ENCODE results near the gene GMPPA.
A peak's percentile ranks its signal among the peaks of the same experiment; 100 is the strongest.

The GMPPA gene

DNA sequence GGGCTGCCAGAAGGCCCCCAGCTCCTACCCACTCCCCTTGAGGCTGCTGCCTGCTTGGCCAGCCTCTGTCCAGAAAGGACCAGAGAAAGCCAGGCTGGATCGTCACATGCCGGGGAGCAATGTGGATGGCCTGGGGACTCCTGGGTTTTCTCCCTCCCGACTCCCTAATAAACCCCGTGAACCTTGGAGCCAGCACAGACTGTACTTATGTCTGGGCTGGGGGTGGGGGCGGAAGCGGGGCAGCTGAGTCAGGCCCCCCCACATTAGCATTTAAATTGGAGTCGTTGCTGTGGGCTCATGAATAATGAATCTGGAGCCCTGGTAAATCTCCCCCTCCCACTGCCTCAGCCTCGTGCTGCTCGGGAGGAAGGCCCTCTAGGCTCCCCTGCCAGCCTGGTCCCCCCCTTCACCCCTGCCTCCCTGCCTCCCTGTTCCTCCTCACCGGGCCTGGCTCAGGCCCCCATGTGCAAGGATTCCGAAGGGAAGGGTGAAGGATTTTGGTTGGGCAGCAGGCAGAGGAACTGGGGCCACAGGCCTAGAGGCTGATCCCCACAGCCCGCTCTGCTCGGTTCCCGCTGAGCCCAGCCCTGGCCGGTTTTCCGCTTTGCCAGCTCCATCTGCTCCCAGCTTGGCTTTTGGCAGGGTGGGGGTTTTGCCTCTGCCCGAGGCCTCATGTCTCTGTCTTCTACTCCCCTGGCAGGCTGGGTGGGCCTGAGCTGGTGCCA is 8.3 kb downstream of the GMPPA start:
- no peak for DNase-seq

GRCh38 chr2:219507581-219508443 is 9.1 kb downstream of the GMPPA start:
- DNase-seq = no peak

GRCh38 chr2:219508444-219508734 is 9.7 kb downstream of the GMPPA start:
- no peak for DNase-seq

DNA sequence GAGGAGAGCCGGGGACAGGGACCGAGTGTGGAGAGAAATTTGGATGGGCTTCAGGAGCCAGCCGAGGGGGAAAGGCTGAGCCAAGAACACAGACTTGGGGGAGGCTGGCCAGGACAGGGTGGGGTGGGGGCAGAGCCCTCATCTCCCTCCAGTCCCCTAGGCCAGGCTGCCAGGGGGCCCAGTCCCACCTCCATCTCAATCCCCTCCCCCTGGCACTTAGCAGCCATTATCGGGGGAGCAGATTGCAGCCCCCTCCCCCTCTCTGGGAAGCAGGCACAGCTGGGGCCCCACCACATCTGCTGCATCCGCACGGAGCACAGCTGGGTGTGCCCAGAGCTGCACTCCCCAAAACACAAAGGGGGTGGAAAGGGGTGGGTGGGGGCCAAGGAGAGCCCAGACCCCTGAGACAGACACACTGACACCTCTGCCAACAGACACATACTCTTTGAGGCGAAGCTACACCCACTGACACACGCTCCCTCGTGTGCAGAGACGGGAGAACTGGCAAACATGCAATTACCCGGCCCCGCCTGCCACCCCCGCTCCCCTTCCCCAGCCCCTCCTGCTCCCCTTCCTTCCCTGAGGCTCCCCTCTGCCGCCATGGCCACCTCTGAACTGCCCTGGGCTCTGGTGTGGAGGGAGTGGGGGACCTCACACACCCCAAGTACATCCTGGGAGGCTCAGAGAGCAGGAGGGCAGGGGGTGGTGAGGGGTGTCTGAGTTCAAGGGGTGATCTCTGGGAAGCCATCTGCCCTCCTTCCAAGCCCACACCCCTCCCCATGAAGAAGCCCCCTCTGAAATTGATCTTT is 10.5 kb downstream of the GMPPA start:
- DNase-seq = no peak

DNA sequence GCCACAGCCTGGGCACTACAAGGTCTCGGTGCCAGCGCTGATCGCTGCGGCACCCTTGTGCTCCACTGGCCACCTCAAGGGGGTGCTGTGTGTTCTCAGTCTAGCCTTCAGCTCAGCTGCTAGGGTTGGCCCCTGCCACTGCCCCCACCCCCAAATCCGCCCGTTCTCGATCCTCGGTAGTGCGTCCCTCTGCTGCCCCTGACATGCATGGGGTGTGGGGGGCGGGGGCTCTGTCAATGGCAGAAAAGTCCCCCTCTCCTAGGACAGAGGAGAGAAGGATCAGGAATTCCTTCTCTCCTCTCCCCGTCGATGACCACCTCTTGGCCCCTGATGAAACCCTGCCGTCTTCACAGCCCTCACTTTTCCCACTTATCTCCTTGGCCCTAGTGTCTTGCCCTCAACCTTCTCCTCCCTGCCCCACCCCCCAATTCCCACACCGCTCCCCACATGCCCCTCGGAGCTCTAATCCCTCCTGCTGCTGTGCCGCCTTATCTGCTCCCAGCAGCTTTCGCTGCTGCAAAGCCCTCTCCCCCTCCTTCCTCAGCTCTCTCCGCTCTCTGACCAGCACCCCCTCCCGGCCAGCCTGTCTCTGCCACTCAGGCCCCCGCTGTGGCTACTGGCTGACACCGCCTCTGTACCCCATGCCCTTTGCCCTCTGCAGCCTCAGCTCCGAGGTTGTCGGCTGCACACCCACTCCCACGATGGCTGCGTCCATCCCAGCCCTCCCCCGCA is 11.3 kb downstream of the GMPPA start:
- DNase-seq = peak; percentile 15 to 22

GRCh38 chr2:219510512-219511135 is 11.9 kb downstream of the GMPPA start:
- no peak for DNase-seq

DNA sequence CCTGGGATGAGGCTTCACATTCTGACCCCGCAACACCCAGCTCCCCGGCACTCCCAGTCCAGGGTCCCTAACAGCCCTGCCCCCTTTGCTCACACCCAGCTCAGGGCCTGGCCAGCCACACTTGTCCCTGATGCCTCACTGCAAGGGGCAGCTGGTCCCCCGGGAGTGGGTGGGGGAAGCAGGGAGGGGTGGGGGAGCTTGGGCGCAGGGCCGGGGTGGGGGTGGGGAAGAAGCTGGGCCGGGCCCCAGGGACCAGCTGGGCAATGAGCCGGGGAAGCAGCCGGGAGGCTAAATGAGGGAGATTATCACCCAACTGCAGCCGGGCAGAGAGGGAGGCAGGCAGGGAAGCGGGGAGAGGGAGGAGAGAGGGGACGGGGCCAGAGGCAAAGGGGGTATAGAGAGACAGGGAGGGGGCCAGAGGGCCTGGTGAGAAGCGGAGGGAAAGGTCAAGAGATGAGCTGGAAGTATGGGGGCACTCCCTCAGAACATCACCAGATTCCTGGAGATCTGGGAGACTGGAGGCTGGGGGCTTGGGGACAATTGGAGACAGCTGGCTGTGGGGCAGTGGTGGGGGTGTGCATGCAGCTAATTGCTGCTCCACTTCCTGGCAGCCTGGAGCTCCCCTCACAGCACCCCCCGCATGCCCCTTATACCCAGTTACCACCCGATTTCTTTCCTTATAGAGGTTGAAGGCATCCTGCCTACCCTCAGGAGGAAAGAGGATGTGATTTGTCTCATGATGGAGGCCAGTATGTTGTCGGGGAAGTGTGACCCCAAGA is 13.0 kb downstream of the GMPPA start:
- no peak for DNase-seq

- no peak for DNase-seq
Observed at GRCh38 chr2:219512524-219513216, 14.0 kb downstream of the GMPPA start.

DNA sequence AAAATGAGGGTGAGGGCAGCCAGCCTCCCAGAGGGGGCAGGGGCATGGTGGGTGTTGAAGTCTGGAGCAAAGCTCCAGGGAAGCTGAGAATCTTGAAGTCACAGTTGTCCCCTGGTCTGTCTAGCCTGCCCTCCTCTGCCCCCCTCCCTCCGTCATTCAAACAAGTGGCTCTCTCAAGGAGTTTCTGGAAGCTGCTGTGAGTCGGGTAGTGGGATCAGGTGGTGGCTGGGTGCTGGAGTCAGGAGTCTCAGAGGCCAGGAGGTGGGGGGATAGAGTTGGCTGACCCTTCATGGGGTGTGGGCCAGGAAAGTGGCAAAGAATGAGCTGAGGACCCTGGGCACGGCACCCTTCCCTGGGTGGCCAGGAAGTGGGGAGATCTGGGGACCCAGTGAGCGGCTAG is 15.1 kb downstream of the GMPPA start:
- no peak for DNase-seq

DNA sequence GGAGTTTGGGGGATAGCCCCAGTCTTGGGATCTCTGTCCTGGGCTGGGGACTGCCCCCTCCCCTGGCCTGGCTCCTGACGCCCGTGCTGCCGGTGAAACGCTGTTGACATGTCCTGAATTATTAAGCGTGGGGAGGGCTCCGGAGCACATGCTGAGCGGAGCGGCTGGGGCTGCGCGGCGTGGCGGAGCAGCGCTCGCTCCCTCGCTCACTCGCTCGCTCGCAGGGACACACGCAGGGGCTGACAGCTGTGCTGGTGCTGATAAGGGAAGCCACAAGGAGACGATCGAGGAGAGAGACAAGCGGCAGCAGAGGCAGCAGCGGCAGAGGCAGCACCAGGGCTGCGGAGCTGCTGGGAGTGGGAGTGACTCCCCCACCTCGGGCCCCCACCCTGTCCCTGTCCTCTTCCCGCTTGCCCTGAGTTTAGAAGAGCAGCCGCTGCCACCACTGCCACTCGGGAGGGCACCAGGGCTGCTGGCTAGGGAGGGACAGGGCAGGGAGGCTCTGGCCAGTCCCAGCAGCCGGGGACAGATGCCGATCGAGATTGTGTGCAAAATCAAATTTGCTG is 15.6 kb downstream of the GMPPA start, which contains the start of gene ASIC4:
Gene ASIC4, plus strand, starts transcription at position 287 of the 566 bp plus-strand sequence. Its CDS starts 243 bp downstream, at position 530.
- DNase-seq = peak; percentile 32 to 41

- no peak for DNase-seq
Observed at GRCh38 chr2:219514836-219515235, 16.1 kb downstream of the GMPPA start.

DNA sequence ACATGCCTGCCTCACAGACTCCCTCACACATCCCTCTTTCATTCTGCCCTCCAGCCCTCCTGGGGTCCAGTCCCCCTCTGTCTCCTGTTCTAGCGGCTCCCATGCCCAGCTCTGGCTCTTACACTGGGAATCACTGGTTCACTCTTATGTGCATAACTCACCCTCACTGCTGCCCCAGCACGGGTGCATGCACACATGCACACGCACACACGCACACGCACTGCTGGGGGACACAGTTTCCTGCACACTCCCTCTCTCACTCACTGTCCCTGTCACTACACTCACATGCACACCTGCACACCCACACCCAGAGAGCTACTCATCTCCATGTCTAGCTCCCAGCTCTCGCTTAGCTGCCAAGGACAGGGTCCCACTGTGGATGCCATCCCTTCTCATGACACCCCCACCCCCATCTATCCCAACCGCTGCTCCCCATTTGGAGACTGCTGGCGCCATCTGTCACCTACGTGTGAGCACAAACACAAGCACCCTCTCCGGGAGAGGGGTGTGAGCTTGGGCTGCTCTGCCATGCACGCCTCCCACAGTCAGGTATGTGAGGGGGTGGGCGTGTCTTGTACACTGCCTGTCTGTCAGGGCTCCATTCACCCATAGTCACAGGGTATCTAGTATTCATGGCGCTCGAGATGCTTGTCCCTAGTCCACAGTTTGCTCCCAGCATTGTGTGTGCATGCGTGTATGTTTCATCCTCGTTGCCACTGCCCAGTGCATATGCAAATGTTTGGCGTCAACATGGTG is 17.4 kb downstream of the GMPPA start:
- no peak for DNase-seq

DNA sequence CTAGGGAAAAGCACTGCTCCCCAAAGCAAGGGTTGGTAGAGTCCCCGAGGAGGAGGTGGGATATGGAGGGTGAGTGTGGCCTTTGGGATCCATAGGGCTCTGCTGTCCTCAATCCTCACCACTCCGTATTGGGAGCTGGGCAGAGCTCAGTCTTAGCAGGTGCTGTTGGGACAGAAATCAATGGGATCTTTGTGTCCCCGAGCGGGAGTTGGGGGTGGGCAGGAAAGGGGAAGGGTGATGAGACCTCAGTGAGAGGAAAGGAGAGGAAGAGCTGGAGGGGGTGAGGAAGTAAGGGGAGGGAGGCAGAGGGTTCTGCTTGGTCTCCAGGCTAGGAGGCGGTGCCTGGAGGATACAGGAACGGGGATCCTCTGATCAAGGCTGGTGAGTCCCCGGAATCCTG is 18.2 kb downstream of the GMPPA start:
- DNase-seq = no peak

DNA sequence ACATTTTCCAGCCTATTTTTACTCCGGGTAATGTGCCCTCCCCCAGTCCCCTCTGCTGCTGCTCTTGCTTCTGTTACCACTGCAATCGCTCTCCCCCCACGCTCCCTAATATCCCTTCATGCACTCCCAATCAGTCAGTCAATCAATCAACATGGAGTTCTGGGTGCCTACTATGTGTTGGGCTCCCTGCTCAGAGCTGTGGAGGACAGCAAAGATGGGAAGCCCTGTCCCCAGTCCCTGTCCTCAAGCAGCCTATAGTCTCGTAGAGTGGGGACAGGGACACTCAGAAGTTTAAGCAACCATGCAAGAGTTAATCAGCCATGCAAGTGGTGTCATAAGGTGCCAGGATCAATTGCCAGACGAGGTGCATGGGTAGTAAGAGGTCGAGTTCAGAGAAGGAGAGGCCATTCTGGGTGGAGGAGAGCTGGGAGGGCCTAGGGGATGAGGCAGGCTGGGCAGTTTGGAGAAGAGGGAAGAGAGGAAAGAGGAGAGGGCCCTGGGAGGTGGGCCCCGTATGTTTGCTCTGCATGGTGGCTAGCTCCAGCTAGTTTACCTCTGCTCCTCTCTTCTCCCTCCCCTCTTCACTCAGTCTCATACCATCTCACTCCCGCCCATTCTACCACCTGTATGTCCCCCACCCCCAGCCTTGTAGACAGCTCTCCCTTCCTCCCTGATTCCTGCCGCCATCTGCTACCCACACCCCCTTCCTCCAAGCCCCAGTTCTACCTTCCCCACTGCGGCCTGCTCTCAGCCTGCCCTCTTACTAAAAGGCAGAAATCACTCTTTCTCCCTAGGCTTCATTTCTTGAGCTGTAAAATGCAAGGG is 19.5 kb downstream of the GMPPA start:
- no peak for DNase-seq

DNA sequence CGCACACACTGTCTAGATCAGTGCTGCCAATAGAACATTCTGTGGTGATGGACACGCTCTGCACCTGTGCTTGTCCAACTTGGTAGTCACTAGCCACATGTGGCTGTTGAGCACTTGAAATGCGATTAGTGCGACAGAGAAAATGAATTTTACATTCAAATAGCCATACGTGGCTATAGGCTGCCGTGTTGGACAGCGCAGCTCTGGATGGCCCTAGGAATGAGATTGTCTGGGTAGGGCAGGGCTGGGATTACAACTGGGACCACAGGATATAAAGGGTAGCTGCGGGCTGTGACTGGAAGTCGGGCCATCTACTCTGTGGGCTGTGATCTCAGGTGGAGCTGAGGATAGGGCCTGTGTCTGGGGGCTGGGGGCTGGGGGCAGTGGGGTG is 20.8 kb downstream of the GMPPA start:
- DNase-seq = no peak

- no peak for DNase-seq
Observed at GRCh38 chr2:219520079-219520478, 21.4 kb downstream of the GMPPA start.

GRCh38 chr2:219521066-219521880 is 22.6 kb downstream of the GMPPA start:
- peak; percentile 4 to 25 for DNase-seq
